ENCODE results near the gene ZSWIM4. TPM values are rescaled to one million over a fixed set of nuclear protein-coding genes. Genes with fewer than 3 reads are reported as not detected.
A peak's percentile ranks its signal among the peaks of the same experiment; 100 is the strongest.

Gene ZSWIM4
- total RNA-seq, 2 experiments from 2014 or later, result 5.0 to 10.8 TPM

DNA sequence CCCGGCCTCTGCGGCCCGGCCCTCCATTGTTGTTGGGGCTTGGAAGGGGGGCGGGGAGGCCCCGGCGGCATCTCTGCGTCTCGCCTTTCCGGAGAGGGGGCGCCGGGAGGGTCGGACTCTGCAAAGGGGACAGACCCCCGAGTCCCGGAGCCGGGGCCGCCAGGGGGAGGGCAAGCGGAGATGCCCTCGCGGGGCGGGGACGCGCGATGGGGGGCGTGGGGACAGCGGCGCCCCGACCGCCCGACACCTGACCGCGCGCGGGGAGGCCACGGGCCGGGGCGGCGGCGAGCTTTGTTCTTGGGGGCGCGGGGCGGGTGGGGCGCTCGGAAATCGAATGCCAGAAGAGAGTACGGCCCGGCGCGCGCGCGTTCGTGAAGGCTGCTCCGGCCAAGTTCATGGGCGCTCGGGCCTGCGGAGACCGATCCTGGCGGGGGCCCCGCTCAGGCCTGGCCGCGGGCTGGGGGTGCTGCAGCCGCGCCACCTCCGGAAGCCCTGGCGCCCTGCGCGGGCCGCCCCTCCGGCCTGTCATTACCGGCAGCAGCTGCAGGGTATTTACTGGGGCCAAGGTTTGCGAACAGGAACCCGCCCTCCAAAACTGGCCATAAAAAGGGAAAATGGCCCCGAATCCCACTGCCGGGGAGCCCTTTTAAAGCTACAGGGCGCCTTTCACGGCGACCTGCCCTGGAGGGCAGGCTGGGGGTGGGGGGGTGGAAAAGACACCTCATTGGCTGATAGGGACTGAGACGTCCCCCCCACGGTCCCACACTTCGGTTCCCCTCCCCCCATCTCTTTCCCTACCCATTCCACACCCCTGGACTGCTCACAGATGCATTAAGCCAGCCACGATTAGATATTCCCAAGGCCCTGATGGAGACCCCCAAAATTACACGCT, 70.6 kb downstream of the ZSWIM4 start:
- no TSS peak for BruUV-seq (replicated peaks)
- Histone ChIP-seq H3K9me3 (ENCODE audit: low read length) (no peaks in the 10 kb centered on the region), H3K36me3 (ENCODE audit: insufficient read depth, low read length) (no peaks in the 10 kb centered on the region), H3K27ac (ENCODE audit: low read depth, low read length, poor library complexity, severe bottlenecking) (no peak overlapping the region), H2AFZ (ENCODE audit: low read length) (no peak overlapping the region), H3K79me2 (ENCODE audit: insufficient read depth, low read depth, low read length) (no peaks in the 10 kb centered on the region), H3K4me3 (ENCODE audit: low read depth, low read length, poor library complexity, severe bottlenecking) (peak overlapping the region; percentile 60), H3K9me2 (ENCODE audit: insufficient read depth, low read length) (no peaks in the 10 kb centered on the region), H4K20me1 (ENCODE audit: insufficient read depth, low read length) (no peaks in the 10 kb centered on the region), H3K4me2 (ENCODE audit: low read length) (peak overlapping the region; percentile 51), H3K4me1 (ENCODE audit: insufficient read depth, low read length, poor library complexity, severe bottlenecking) (peaks cover 13% of the 10 kb centered on the region)
- intact Hi-C loops (cut with micrococcal nuclease; ENCODE audit: unreplicated experiment), result no loop called here
- no peak for DNase-seq (ENCODE audit: low spot score)
- ChIA-PET POLR2A (interaction anchor here (0.6 kb wide), 1 partner anchor 102 kb away, joined by 4 read pairs; no protein-coding TSS in a partner anchor), CTCF (ENCODE audit: unreplicated experiment) (no interaction called here)
- no peak for TF ChIP-seq EZH2phosphoT487 (IDR thresholded peaks at IDR 0.05; ENCODE audit: borderline replicate concordance, low read depth, low read length)
- TF ChIP-seq, protein P1, sequence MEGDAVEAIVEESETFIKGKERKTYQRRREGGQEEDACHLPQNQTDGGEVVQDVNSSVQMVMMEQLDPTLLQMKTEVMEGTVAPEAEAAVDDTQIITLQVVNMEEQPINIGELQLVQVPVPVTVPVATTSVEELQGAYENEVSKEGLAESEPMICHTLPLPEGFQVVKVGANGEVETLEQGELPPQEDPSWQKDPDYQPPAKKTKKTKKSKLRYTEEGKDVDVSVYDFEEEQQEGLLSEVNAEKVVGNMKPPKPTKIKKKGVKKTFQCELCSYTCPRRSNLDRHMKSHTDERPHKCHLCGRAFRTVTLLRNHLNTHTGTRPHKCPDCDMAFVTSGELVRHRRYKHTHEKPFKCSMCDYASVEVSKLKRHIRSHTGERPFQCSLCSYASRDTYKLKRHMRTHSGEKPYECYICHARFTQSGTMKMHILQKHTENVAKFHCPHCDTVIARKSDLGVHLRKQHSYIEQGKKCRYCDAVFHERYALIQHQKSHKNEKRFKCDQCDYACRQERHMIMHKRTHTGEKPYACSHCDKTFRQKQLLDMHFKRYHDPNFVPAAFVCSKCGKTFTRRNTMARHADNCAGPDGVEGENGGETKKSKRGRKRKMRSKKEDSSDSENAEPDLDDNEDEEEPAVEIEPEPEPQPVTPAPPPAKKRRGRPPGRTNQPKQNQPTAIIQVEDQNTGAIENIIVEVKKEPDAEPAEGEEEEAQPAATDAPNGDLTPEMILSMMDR (conservative IDR thresholded peaks at IDR 0.05; ENCODE audit: low read length), result no peak

- no peaks in the 10 kb centered on the region for H3K9me3 ChIP-seq (ENCODE audit: low read length)
- ChIA-PET POLR2A (interaction anchor here (0.7 kb wide), 1 partner anchor 138 kb away, joined by 3 read pairs; no protein-coding TSS in a partner anchor), CTCF (ENCODE audit: unreplicated experiment) (no interaction called here)
- H3K36me3 ChIP-seq (ENCODE audit: insufficient read depth, low read length), result no peaks in the 10 kb centered on the region
- H3K4me2 ChIP-seq (ENCODE audit: low read length), result peak overlapping the region; percentile 51; the same call in 1 of the 2 replicates
- no peak for DNase-seq (ENCODE audit: low spot score)
- H3K4me3 ChIP-seq (ENCODE audit: low read depth, low read length, poor library complexity, severe bottlenecking), result peak overlapping the region; percentile 60
- H3K79me2 ChIP-seq (ENCODE audit: insufficient read depth, low read depth, low read length), result no peaks in the 10 kb centered on the region
- no peak overlapping the region for H2AFZ ChIP-seq (ENCODE audit: low read length)
- BruUV-seq (replicated peaks), result no TSS peak
- H3K4me1 ChIP-seq (ENCODE audit: insufficient read depth, low read length, poor library complexity, severe bottlenecking), result peaks cover 6% of the 10 kb centered on the region
- no peaks in the 10 kb centered on the region for H4K20me1 ChIP-seq (ENCODE audit: insufficient read depth, low read length)
- H3K27ac ChIP-seq (ENCODE audit: low read depth, low read length, poor library complexity, severe bottlenecking), result no peak overlapping the region
- H3K9me2 ChIP-seq (ENCODE audit: insufficient read depth, low read length), result no peaks in the 10 kb centered on the region
- TF ChIP-seq, protein P1 (conservative IDR thresholded peaks at IDR 0.05; ENCODE audit: low read length), result no peak
- TF ChIP-seq EZH2phosphoT487 (IDR thresholded peaks at IDR 0.05; ENCODE audit: borderline replicate concordance, low read depth, low read length), result no peak
- intact Hi-C loops (cut with micrococcal nuclease; ENCODE audit: unreplicated experiment), result no loop called here
Observed at GRCh38 chr19:13866463-13867046, 71.3 kb downstream of the ZSWIM4 start.
